AG10803 (cell line): ENCODE results near the gene ASIC2.

Experiments
- DNase-seq: peaks from one replicate; pipeline ENCODE4 v3.0.0; 2010; ENCODE audit warnings: low read depth
- H3K4me3 ChIP-seq: 2 replicates; pipeline ENCODE4 v1.5.1; 2011; ENCODE audit warnings: mild to moderate bottlenecking, low read length, control low read depth
- TF ChIP-seq, protein P1 (sequence below): conservative IDR thresholded peaks from 2 replicates; pipeline ENCODE4 v1.5.1; 2011; ENCODE audit warnings: mild to moderate bottlenecking, low read length, control low read depth, inconsistent platforms

Gene ASIC2

DNA sequence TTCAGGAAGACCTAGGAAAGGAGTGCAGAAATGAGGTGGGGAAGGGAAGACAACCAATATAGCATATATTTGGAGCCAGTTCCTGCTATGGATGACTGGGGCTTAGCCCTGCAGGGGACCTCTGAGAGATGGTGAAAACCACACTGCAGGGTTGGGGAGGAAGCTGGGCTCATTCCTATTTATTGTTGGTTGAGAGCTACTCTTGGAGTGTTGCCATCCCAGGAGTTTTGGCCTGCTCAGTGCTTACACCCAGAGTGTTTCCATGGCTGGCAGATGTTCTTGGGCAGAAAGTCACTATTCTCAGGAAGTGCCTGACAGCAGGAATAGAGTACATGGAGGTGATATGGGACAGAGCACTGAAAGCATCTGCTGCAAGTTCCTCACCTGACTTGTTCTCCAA lies 155.7 kb downstream of the ASIC2 start:
- no peak for DNase-seq
- H3K4me3 ChIP-seq = no peak overlapping the region
- TF ChIP-seq, protein P1, sequence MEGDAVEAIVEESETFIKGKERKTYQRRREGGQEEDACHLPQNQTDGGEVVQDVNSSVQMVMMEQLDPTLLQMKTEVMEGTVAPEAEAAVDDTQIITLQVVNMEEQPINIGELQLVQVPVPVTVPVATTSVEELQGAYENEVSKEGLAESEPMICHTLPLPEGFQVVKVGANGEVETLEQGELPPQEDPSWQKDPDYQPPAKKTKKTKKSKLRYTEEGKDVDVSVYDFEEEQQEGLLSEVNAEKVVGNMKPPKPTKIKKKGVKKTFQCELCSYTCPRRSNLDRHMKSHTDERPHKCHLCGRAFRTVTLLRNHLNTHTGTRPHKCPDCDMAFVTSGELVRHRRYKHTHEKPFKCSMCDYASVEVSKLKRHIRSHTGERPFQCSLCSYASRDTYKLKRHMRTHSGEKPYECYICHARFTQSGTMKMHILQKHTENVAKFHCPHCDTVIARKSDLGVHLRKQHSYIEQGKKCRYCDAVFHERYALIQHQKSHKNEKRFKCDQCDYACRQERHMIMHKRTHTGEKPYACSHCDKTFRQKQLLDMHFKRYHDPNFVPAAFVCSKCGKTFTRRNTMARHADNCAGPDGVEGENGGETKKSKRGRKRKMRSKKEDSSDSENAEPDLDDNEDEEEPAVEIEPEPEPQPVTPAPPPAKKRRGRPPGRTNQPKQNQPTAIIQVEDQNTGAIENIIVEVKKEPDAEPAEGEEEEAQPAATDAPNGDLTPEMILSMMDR = no peak

DNA sequence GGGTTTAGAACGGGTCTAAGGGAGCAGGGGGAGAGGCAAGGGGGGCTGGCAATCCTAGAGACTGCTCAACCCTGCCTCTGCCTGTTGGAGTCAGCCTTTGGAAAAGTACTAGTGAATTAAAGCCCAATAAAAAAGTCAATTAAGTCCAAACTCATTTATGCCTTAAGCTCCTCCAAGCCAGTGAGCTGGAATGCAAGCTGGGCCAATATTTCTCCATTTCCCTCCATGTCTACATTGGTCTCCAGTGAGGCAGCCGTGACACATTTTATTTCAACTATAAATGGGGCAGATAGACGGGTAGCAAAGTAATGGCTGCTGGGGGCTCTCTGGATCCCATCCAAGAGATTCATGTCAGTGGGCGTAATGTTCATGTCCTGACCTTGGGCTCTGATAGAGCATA lies 157.4 kb downstream of the ASIC2 start:
- DNase-seq = no peak
- H3K4me3 ChIP-seq = no peak overlapping the region
- TF ChIP-seq, protein P1 = no peak

DNA sequence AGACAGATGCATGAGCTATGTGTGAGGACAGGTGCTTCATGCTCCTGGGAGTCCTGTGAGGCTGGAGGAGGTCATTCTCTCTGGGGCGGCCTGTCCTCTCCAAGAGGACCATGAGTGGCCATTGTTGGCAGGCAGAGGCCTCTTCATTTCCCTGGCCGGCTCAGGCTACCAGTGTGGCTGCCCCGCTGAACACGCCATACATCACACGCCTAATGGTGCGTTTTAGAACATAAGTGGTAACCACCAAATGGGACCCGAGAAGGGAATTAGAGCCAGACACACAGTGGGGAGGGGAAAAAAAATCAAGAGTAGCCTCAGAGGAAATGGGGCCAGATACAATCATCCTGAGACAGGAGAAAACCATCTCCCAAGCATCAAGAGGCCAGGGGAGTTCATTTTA lies 161.5 kb downstream of the ASIC2 start:
- H3K4me3 ChIP-seq = no peak overlapping the region
- no peak for DNase-seq
- TF ChIP-seq, protein P1 = no peak

DNA sequence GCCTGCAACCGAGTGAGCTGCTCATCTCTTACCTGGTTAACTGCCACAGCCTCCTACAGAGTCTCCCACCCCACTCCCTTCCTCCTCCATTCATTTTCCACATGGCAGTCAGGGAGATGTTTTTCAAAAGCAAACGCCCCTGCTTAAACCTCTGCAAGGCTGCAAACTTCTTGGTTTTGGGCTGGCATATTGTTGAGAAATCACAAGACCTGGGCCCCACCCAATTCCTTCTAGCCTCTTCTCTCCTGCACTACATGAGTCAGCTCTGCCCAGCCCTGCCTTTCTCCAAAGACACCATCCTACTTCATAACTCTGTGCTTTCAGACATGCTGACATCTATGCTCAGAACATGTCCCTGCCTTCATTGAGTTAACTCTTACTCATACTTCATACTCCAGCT lies 165.4 kb downstream of the ASIC2 start:
- TF ChIP-seq, protein P1 = no peak
- no peak for DNase-seq
- H3K4me3 ChIP-seq = no peak overlapping the region

DNA sequence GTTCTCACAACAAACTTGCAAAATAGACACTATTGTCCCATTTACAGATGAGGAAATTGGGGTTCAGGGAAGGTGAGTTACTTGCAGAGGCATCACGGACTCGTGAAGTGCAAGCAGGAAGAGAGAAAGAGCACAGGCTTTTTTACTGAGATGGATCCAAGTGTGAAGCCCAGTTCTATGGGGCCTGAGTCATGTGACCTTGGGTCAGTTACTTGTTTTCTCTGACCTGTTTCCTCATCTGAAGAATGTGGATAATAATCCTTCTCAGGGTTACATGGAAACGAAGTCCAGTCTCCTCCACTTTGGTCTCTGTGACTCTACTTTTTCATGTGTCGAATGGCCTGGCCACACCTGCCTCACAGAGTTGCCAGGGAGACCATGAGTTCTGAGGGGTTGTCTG lies 167.0 kb downstream of the ASIC2 start:
- H3K4me3 ChIP-seq = no peak overlapping the region
- no peak for DNase-seq
- TF ChIP-seq, protein P1 = no peak

DNA sequence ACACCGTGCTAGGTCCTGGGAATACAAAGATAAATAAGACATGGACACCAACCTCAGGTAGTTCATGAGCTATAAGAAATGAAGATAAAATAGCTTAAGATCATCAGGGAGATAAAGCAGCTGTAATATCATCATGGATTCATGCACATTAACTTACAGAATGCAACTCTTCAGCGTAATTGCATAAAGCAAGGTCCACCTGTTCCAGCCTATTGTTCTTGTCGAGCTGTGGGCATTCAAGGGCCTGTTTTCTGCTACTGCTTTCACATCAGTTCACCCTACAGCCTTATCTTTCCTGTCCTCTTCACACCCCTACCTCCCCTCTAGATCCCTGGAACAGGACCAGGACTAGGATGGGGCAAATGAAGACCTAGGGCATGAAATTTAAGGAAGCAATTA lies 167.5 kb downstream of the ASIC2 start:
- TF ChIP-seq, protein P1 = no peak
- no peak overlapping the region for H3K4me3 ChIP-seq
- DNase-seq = no peak

DNA sequence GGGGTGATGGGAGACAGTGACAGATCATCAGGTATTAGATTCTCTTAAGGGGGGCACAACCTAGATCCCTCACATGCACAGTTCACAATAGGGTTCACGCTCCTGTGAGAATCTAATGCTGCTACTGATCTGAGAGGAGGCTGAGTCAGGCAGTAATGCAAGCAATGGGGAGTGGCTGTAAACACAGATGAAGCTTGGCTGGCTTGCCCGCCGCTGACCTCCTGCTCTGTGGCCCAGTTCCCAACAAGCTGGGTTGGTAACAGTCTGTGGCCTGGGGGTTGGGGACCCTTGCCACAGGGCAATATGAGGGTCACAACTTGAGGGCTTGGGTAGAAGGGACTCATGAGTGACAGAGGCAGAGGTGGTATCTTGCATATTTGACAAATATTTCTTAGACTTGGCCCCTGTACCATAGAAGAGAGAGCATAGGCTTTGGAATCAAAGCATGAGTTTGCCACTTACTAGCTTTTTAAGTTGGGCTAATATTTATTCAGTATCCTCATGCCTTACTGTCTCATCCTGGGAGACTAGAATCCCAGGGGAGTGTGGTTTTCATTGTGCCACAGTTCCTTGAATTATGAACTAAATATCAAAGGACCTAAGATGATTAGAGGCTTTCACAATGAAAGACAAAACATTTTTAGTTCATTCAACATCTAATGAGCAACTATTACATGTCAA lies 168.1 kb downstream of the ASIC2 start:
- TF ChIP-seq, protein P1 = no peak
- H3K4me3 ChIP-seq = no peak overlapping the region
- DNase-seq = no peak
